ENCODE data around the gene PDE10A. TPM values are rescaled to one million over a fixed set of nuclear protein-coding genes. Genes with fewer than 3 reads are reported as not detected.

Gene PDE10A
- total and polyA plus RNA-seq, 9 of the 15 experiments (the other 6 are each of a cell fraction or from before 2014, with no cell fraction given): 0.04 TPM; not detected in 8

GRCh38 chr6:165506657-165507056 lies 156.4 kb downstream of the PDE10A start:
- CTCF ChIA-PET (ENCODE audit: low intra/inter-chr PET ratio): no interaction called here
- Histone ChIP-seq H3K9me1 (ENCODE audit: control insufficient read depth, insufficient read depth, low read length) (no peaks in the 10 kb centered on the region), H3K79me2 (ENCODE audit: control insufficient read depth, insufficient read depth, low read length) (no peaks in the 10 kb centered on the region), H3K4me2 (ENCODE audit: insufficient read depth, low read length) (no peak overlapping the region), H3K4me3 (no peak overlapping the region), H3K9ac (ENCODE audit: insufficient read depth in 1 of 2, low read depth in 2 of 2, low read length in 2 of 2) (no peak overlapping the region), H3K27me3 (ENCODE audit: control insufficient read depth in 2 of 2, insufficient read depth in 2 of 2, low read length in 2 of 2) (no peaks in the 10 kb centered on the region), H3K27ac (ENCODE audit: extremely low read depth, low read depth, low read length) (no peak overlapping the region), H2AFZ (ENCODE audit: low read depth, low read length) (no peak overlapping the region), H3K36me3 (ENCODE audit: control insufficient read depth, insufficient read depth, low read length) (no peaks in the 10 kb centered on the region), H3K4me1 (replicated peaks in 1 of 2; ENCODE audit: control insufficient read depth in 2 of 2, insufficient read depth in 2 of 2, low read length in 2 of 2) (no peaks in the 10 kb centered on the region), H4K20me1 (replicated peaks; ENCODE audit: control insufficient read depth, insufficient read depth, low read length) (no peaks in the 10 kb centered on the region), H3K9me3 (replicated peaks; ENCODE audit: control insufficient read depth, insufficient read depth, low read depth, low read length) (no peaks in the 10 kb centered on the region)
- no peak for TF ChIP-seq CBFA2T3 (IDR thresholded peaks at IDR 0.05)
- TF ChIP-seq CC2D1A (IDR thresholded peaks at IDR 0.05): no peak
- TF ChIP-seq GABPA (tag; conservative IDR thresholded peaks at IDR 0.05; ENCODE audit: low read depth): no peak
- no peak for TF ChIP-seq MTF1 (CRISPR knock-in tag; IDR thresholded peaks at IDR 0.05; ENCODE audit: borderline replicate concordance)
- no peak for TF ChIP-seq TSC22D4 (tag; IDR thresholded peaks at IDR 0.05)
- no peak for TF ChIP-seq XRCC4 (IDR thresholded peaks at IDR 0.05; ENCODE audit: extremely low read depth, insufficient read depth, insufficient read length)
- no peak for TF ChIP-seq MLLT1 (IDR thresholded peaks at IDR 0.05)
- TF ChIP-seq ZNF717 (CRISPR knock-in tag; IDR thresholded peaks at IDR 0.05): no peak
- no peak for TF ChIP-seq U2AF2 (optimal IDR thresholded peaks at IDR 0.05; ENCODE audit: low read depth, low read length)
- TF ChIP-seq PTTG1 (tag; IDR thresholded peaks at IDR 0.05; ENCODE audit: low read depth): no peak
- TF ChIP-seq ZNF830 (CRISPR knock-in tag; IDR thresholded peaks at IDR 0.05): no peak
- no peak for TF ChIP-seq RB1 (IDR thresholded peaks at IDR 0.05; ENCODE audit: low read depth)
- TF ChIP-seq TFE3 (CRISPR knock-in tag; IDR thresholded peaks at IDR 0.05): no peak
- TF ChIP-seq ZNF655 (CRISPR knock-in tag; IDR thresholded peaks at IDR 0.05): no peak
- no peak for TF ChIP-seq ZNF311 (CRISPR knock-in tag; IDR thresholded peaks at IDR 0.05)
- no peak for TF ChIP-seq ELF2 (CRISPR knock-in tag; IDR thresholded peaks at IDR 0.05)
- TF ChIP-seq PRDM10 (IDR thresholded peaks at IDR 0.05; ENCODE audit: partially characterized antibody): no peak
- ATAC-seq (no peak), DNase-seq (ENCODE audit: extremely low read depth in 1 of 4, low spot score in 3 of 4) (no peak), FAIRE-seq (no peak)
- BruUV-seq (replicated peaks): no TSS peak
- intact Hi-C loops (cut with micrococcal nuclease): no loop called here
- 2% methylated on average over 2 of the region's 2 CpGs for WGBS (ENCODE audit: insufficient coverage, low coverage, missing lambda C conversion rate)
- POLR2A ChIA-PET: interaction anchor here (1.4 kb wide), 1 partner anchor 15 kb away, joined by 3 read pairs; no protein-coding TSS in a partner anchor
- in situ Hi-C loops (cut with MboI): no loop called here
